H1 (cell line): ENCODE data around the gene PDP2. TPM values are rescaled to one million over a fixed set of nuclear protein-coding genes. Genes with fewer than 3 reads are reported as not detected.

ENCODE experiments used
- CTCF ChIA-PET: fragments of 300-600 bp; sonication (Branson Sonifier 250); formaldehyde crosslinking; loops from one replicate; lab custom pipeline; 2021; ENCODE audit not compliant: partially characterized antibody; lab: Charles Lee
- POLR2A ChIA-PET: fragments of 300-600 bp; sonication (Branson Sonifier 250); formaldehyde crosslinking; loops from one replicate; lab custom pipeline; 2021; ENCODE audit warnings: inconsistent platforms; ENCODE audit not compliant: partially characterized antibody; lab: Charles Lee
- DNase-seq, 2 experiments: peaks; one replicate each; pipeline versions ENCODE4 v3.0.0 to v3.0.0-alpha.2; 2010 to 2022; ENCODE audit warnings: low spot score in 2 of 2, low read depth in 1 of 2, mixed read lengths in 1 of 2
- FAIRE-seq: peaks from 2 replicates; lab custom pipeline; 2011; peaks lifted over from hg19 to GRCh38; lab: Jason Lieb, UNC
- H2AFZ ChIP-seq: 2 replicates; pipeline ENCODE4 v1.8.1; 2012; ENCODE audit warnings: low read length, inconsistent platforms
- H2AK5ac ChIP-seq: 2 replicates; pipeline ENCODE4 v1.6.1; 2013; ENCODE audit warnings: low read depth, low read length
- H2BK120ac ChIP-seq: replicated peaks from 2 replicates; pipeline ENCODE3; 2013; ENCODE audit warnings: low read depth, low read length, inconsistent platforms
- H2BK12ac ChIP-seq: 2 replicates; pipeline ENCODE4 v1.6.1; 2013; ENCODE audit warnings: low read depth, low read length
- H2BK15ac ChIP-seq: 2 replicates; pipeline ENCODE4 v1.6.1; 2013; ENCODE audit warnings: low read length
- H2BK20ac ChIP-seq: 2 replicates; pipeline ENCODE4 v1.6.1; 2013; ENCODE audit warnings: low read length
- H2BK5ac ChIP-seq: 2 replicates; pipeline ENCODE4 v1.6.1; 2013; ENCODE audit warnings: low read depth, low read length
- H3K14ac ChIP-seq: 2 replicates; pipeline ENCODE4 v1.6.1; 2013; ENCODE audit warnings: inconsistent platforms; ENCODE audit not compliant: insufficient read length
- H3K18ac ChIP-seq: 2 replicates; pipeline ENCODE4 v1.6.1; 2013; ENCODE audit warnings: low read length; ENCODE audit errors: extremely low read depth
- H3K23ac ChIP-seq: 2 replicates; pipeline ENCODE4 v1.6.1; 2013; ENCODE audit warnings: inconsistent platforms; ENCODE audit not compliant: insufficient read length
- H3K23me2 ChIP-seq: 2 replicates; pipeline ENCODE4 v1.6.1; 2013; ENCODE audit warnings: low read depth, low read length
- H3K27ac ChIP-seq: 2 replicates; pipeline ENCODE4 v1.6.1; 2011; ENCODE audit warnings: low read depth, low read length, inconsistent platforms
- H3K27me3 ChIP-seq, 4 experiments: replicated peaks in 1 of 4; 1 replicate in 1 of 4; 2 replicates in 3 of 4; pipeline versions ENCODE4 v1.6.1 to v1.8.1; 2011 to 2013; ENCODE audit warnings: low read length in 3 of 4, mild to moderate bottlenecking in 3 of 4, inconsistent platforms in 2 of 4, mixed read lengths in 2 of 4, moderate library complexity in 1 of 4; ENCODE audit not compliant: control insufficient read depth in 3 of 4, insufficient read depth in 3 of 4; ENCODE audit errors: extremely low read depth in 1 of 4
- H3K36me3 ChIP-seq, 4 experiments: 2 replicates each; pipeline versions ENCODE4 v1.6.1 to v1.8.1; 2011 to 2013; ENCODE audit warnings: mild to moderate bottlenecking in 4 of 4, low read length in 3 of 4, moderate library complexity in 2 of 4, control low read depth in 1 of 4, inconsistent platforms in 1 of 4; ENCODE audit not compliant: insufficient read depth in 4 of 4, control insufficient read depth in 2 of 4
- H3K4ac ChIP-seq: replicated peaks from 2 replicates; pipeline ENCODE3; 2013; ENCODE audit warnings: low read length, low read depth, mixed read lengths, inconsistent platforms; ENCODE audit not compliant: insufficient read length
- H3K4me1 ChIP-seq, 4 experiments: replicated peaks in 1 of 4; 1 replicate in 1 of 4; 2 replicates in 3 of 4; pipeline versions ENCODE4 v1.6.1 to v1.8.1; 2011 to 2013; ENCODE audit warnings: low read length in 3 of 4, inconsistent platforms in 2 of 4, mixed read lengths in 1 of 4; ENCODE audit not compliant: insufficient read depth in 4 of 4, control insufficient read depth in 3 of 4
- H3K4me2 ChIP-seq, 2 experiments: 2 replicates each; pipeline versions ENCODE4 v1.6.1 to v1.8.1; 2011 to 2013; ENCODE audit warnings: low read depth in 2 of 2, low read length in 2 of 2, control low read depth in 1 of 2, inconsistent platforms in 1 of 2, mild to moderate bottlenecking in 1 of 2; ENCODE audit not compliant: insufficient read depth in 1 of 2
- H3K4me3 ChIP-seq, 4 experiments: fragments of 200-600, 300-600 bp in 1 of 4; sonication (generic), shearing (Covaris generic), sonication (Bioruptor Twin) in 1 of 4; 2 replicates each; pipeline versions ENCODE4 v1.5.1 to v1.8.1; 2011 to 2016; ENCODE audit warnings: low read length in 4 of 4, low read depth in 3 of 4, control low read depth in 2 of 4, inconsistent platforms in 2 of 4, mild to moderate bottlenecking in 2 of 4, mixed read lengths in 1 of 4, moderate library complexity in 1 of 4; ENCODE audit not compliant: insufficient read depth in 2 of 4; ENCODE audit errors: extremely low read depth in 1 of 4
- H3K56ac ChIP-seq: replicated peaks from 2 replicates; pipeline ENCODE3; 2013; ENCODE audit warnings: low read depth, mild to moderate bottlenecking, mixed read lengths, low read length, inconsistent platforms; ENCODE audit not compliant: insufficient read length
- H3K79me1 ChIP-seq: 2 replicates; pipeline ENCODE4 v1.6.1; 2013; ENCODE audit warnings: low read depth, low read length, control low read depth
- H3K79me2 ChIP-seq, 2 experiments: 2 replicates each; pipeline versions ENCODE4 v1.6.1 to v1.8.1; 2012 to 2013; ENCODE audit warnings: low read length in 2 of 2, mild to moderate bottlenecking in 2 of 2, inconsistent platforms in 1 of 2; ENCODE audit not compliant: insufficient read depth in 2 of 2, control insufficient read depth in 1 of 2
- H3K9ac ChIP-seq, 4 experiments: replicated peaks in 1 of 4; 1 replicate in 1 of 4; 2 replicates in 3 of 4; pipeline versions ENCODE4 v1.6.1 to v1.8.1; 2011 to 2013; ENCODE audit warnings: low read depth in 3 of 4, low read length in 3 of 4, control low read depth in 2 of 4, mild to moderate bottlenecking in 2 of 4, moderate library complexity in 2 of 4, inconsistent platforms in 1 of 4; ENCODE audit errors: extremely low read depth in 1 of 4
- H3K9me3 ChIP-seq, 2 experiments: 2 replicates each; pipeline versions ENCODE4 v1.6.1 to v1.8.1; 2012 to 2013; ENCODE audit warnings: mild to moderate bottlenecking in 2 of 2, moderate library complexity in 2 of 2, control low read depth in 1 of 2, inconsistent platforms in 1 of 2, low read depth in 1 of 2, low read length in 1 of 2, mixed read lengths in 1 of 2; ENCODE audit not compliant: insufficient read depth in 2 of 2
- H4K20me1 ChIP-seq, 2 experiments: replicated peaks in 1 of 2; 2 replicates each; pipeline versions ENCODE3 to v1.8.1; 2011 to 2013; ENCODE audit warnings: inconsistent platforms in 2 of 2, low read length in 2 of 2, mild to moderate bottlenecking in 1 of 2; ENCODE audit not compliant: insufficient read depth in 2 of 2, control insufficient read depth in 1 of 2
- H4K5ac ChIP-seq: 2 replicates; pipeline ENCODE4 v1.6.1; 2013; ENCODE audit warnings: low read length, low read depth, mixed read lengths, inconsistent platforms; ENCODE audit not compliant: insufficient read length
- H4K8ac ChIP-seq: 2 replicates; pipeline ENCODE4 v1.8.0; 2013; ENCODE audit warnings: mild to moderate bottlenecking, moderate library complexity, low read length, inconsistent platforms; ENCODE audit not compliant: insufficient read depth; ENCODE audit errors: extremely low read depth
- H4K91ac ChIP-seq: replicated peaks from 2 replicates; pipeline ENCODE3; 2013; ENCODE audit warnings: low read length, mixed read lengths, inconsistent platforms; ENCODE audit not compliant: insufficient read length
- ASH2L ChIP-seq: fragments of 200-600, 300-600 bp; sonication (generic); IDR thresholded peaks from one replicate; pipeline ENCODE4 v1.7.1; 2017; ENCODE audit warnings: low read length
- JUN ChIP-seq: IDR thresholded peaks from 2 replicates; pipeline ENCODE4 v1.6.1; 2011; ENCODE audit warnings: low read depth, mild to moderate bottlenecking, improper control_type of control experiment, low read length
- KDM4A ChIP-seq: IDR thresholded peaks from one replicate; pipeline ENCODE4 v1.7.1; 2012; ENCODE audit warnings: low read depth, mild to moderate bottlenecking, moderate library complexity, low read length, inconsistent platforms; ENCODE audit not compliant: severe bottlenecking
- TCF12 ChIP-seq: IDR thresholded peaks from 2 replicates; pipeline ENCODE4 v1.6.1; 2011; ENCODE audit warnings: low read depth, mild to moderate bottlenecking, low read length
- USF2 ChIP-seq: IDR thresholded peaks from 2 replicates; pipeline ENCODE4 v1.6.1; 2011; ENCODE audit warnings: low read length, improper control_type of control experiment
- WGBS, 2 experiments: shearing (Covaris generic) in 1 of 2; methylation state at CpG; one replicate each; pipeline versions ENCODE4 v1.1.6 to v1.1.7; 2013 to 2015; ENCODE audit warnings: low lambda C conversion rate in 2 of 2, mixed read lengths in 2 of 2, inconsistent platforms in 1 of 2, low coverage in 1 of 2, missing lambda C conversion rate in 1 of 2; ENCODE audit not compliant: insufficient replicate concordance in 2 of 2, insufficient coverage in 1 of 2, insufficient read length in 1 of 2; ENCODE audit errors: extremely low coverage in 1 of 2, missing lambda C conversion rate in 1 of 2; 5-methylcytosine and 5-hydroxymethylcytosine counted together
- polyA plus RNA-seq, 7 experiments: library from polyadenylated mRNA; depleted of rRNA in 3 of 7; stranded (reverse) in 5 of 7; unstranded in 2 of 7; fragments of >200 nt in 5 of 7; fragments of 200-250 nt in 2 of 7; gene quantifications; 1 replicate in 5 of 7; 2 replicates in 1 of 7; 4 replicates in 1 of 7; pipeline versions ENCODE4 v1.2.1 to v1.2.3, GENCODE V29; 2011 to 2013; ENCODE audit warnings: missing spikeins in 2 of 7, mixed read lengths in 2 of 7
- total RNA-seq: library from RNA; stranded (reverse); fragmentation: NEBNext Ultra II Directional; extraction: Animal tissue kit (Norgen Biotek cat#: 25700); gene quantifications from 2 replicates; pipeline ENCODE4 v1.2.1, GENCODE V29; 2021

Gene PDP2
- total and polyA plus RNA-seq, 2 of the 8 experiments (the other 6 are each of a cell fraction or from before 2014, with no cell fraction given) = 11.7 to 36.5 TPM

GRCh38 chr16:66834746-66835145 is 45.6 kb upstream of the PDP2 start:
- Histone ChIP-seq H2AFZ (no peak overlapping the region), H4K91ac (no peak overlapping the region), H3K27me3 (no peaks in the 10 kb centered on the region; a peak in 2 of 7 replicates), H2BK5ac (no peak overlapping the region), H3K79me1 (no peaks in the 10 kb centered on the region), H2BK12ac (no peak overlapping the region), H3K9ac (no peak overlapping the region), H3K18ac (no peak overlapping the region), H2BK20ac (no peak overlapping the region), H2BK120ac (no peak overlapping the region), H4K20me1 (no peaks in the 10 kb centered on the region), H4K8ac (no peak overlapping the region), H3K4me2 (no peak overlapping the region), H3K4me3 (no peak overlapping the region), H3K14ac (no peak overlapping the region), H3K9me3 (no peaks in the 10 kb centered on the region), H3K23ac (no peak overlapping the region), H3K56ac (no peak overlapping the region), H3K79me2 (peaks cover 2 to 7% of the 10 kb centered on the region in 2 experiments), H3K36me3 (no peaks in the 10 kb centered on the region), H3K27ac (no peak overlapping the region), H3K4ac (no peak overlapping the region), H4K5ac (no peak overlapping the region), H2BK15ac (no peak overlapping the region), H3K4me1 (no peaks in the 10 kb centered on the region), H2AK5ac (no peak overlapping the region), H3K23me2 (no peaks in the 10 kb centered on the region; the same call in 1 of the 2 replicates)
- CTCF ChIA-PET = interaction anchor here (0.7 to 14.3 kb wide), 4 partner anchors 11 to 78 kb away, joined by 3 to 162 read pairs (median 42); partner anchors contain the start of genes CA7 and PDP2
- WGBS, 2 experiments = 84% methylated on average over 5 of the region's 5 CpGs; no CpG with 5 or more reads in 1 of the 2 experiments
- DNase-seq (no peak), FAIRE-seq (no peak)
- POLR2A ChIA-PET = interaction anchor here (0.6 to 1.4 kb wide), 4 partner anchors 20 to 84 kb away, joined by 3 to 4 read pairs (median 4); partner anchors contain the start of gene DYNC1LI2
- TF ChIP-seq ASH2L = no peak
- TF ChIP-seq TCF12 = no peak
- no peak for TF ChIP-seq USF2
- no peak for TF ChIP-seq KDM4A
- no peak for TF ChIP-seq JUN
